HepG2 (cell line): Measurements from ENCODE around the gene SNIP1. TPM values are rescaled to one million over a fixed set of nuclear protein-coding genes. Genes with fewer than 3 reads are reported as not detected.
A peak's percentile ranks its signal among the peaks of the same experiment; 100 is the strongest.

Experiments used
- EED ChIP-seq: sonication (generic); formaldehyde crosslinking; IDR thresholded peaks from 2 replicates; pipeline ENCODE4 v1.5.0; 2020; ENCODE audit warnings: mild to moderate bottlenecking, missing genetic modification reagents
- ELF4 ChIP-seq: sonication (generic); formaldehyde crosslinking; IDR thresholded peaks from 2 replicates; pipeline ENCODE4 v1.5.0; 2020; ENCODE audit warnings: missing genetic modification reagents, mild to moderate bottlenecking, moderate library complexity, borderline replicate concordance
- FOXK2 ChIP-seq: fragments of 450-650 bp; IDR thresholded peaks from 2 replicates; pipeline ENCODE4 v1.6.1; 2016
- KAT8 ChIP-seq: IDR thresholded peaks from 2 replicates; pipeline ENCODE4 v1.6.1; 2016; ENCODE audit warnings: missing genetic modification reagents, missing compliant biosample characterization
- MEIS2 ChIP-seq: sonication (generic); formaldehyde crosslinking; IDR thresholded peaks from 2 replicates; pipeline ENCODE4 v1.9.0; 2021; ENCODE audit warnings: mild to moderate bottlenecking, missing genetic modification reagents
- TBX3 ChIP-seq: fragments of 450-650 bp; IDR thresholded peaks from 2 replicates; pipeline ENCODE4 v1.6.1; 2017; ENCODE audit warnings: antibody characterized with exemption, mild to moderate bottlenecking, inconsistent platforms, borderline replicate concordance
- YEATS4 ChIP-seq: sonication (generic); formaldehyde crosslinking; IDR thresholded peaks from 2 replicates; pipeline ENCODE4 v1.4.0; 2020; ENCODE audit warnings: missing genetic modification reagents, borderline replicate concordance
- ZBTB1 ChIP-seq: sonication (generic); formaldehyde crosslinking; IDR thresholded peaks from 2 replicates; pipeline ENCODE4 v1.4.0; 2020; ENCODE audit warnings: missing genetic modification reagents, borderline replicate concordance
- ZNF205 ChIP-seq: IDR thresholded peaks from 2 replicates; pipeline ENCODE4 v1.6.1; 2018; ENCODE audit warnings: missing biosample characterization, missing genetic modification reagents
- ZNF331 ChIP-seq: sonication (generic); formaldehyde crosslinking; IDR thresholded peaks from 2 replicates; pipeline ENCODE4 v1.4.0; 2020; ENCODE audit warnings: missing genetic modification reagents
- ZNF337 ChIP-seq: sonication (generic); formaldehyde crosslinking; IDR thresholded peaks from 2 replicates; pipeline ENCODE4 v1.5.1; 2020; ENCODE audit warnings: missing genetic modification reagents, low read depth, mild to moderate bottlenecking, borderline replicate concordance
- ZNF468 ChIP-seq: sonication (generic); formaldehyde crosslinking; IDR thresholded peaks from 2 replicates; pipeline ENCODE4 v1.8.0; 2022; ENCODE audit warnings: mild to moderate bottlenecking, moderate library complexity, missing genetic modification reagents
- ZNF605 ChIP-seq: sonication (generic); formaldehyde crosslinking; IDR thresholded peaks from 2 replicates; pipeline ENCODE4 v1.8.0; 2022; ENCODE audit warnings: mild to moderate bottlenecking, missing genetic modification reagents
- ZNF614 ChIP-seq: IDR thresholded peaks from 2 replicates; pipeline ENCODE4 v1.6.1; 2018; ENCODE audit warnings: missing biosample characterization, missing genetic modification reagents, inconsistent platforms, borderline replicate concordance
- ZNF792 ChIP-seq: IDR thresholded peaks from 2 replicates; pipeline ENCODE4 v1.6.1; 2016
- polyA plus RNA-seq, 8 experiments: library from polyadenylated mRNA; depleted of rRNA in 3 of 8; stranded (reverse) in 7 of 8; unstranded in 1 of 8; fragments of >200 nt; fragmentation: Illumina TruSeq in 4 of 8; extraction: Trizol in 4 of 8; gene quantifications; 2 replicates each; pipeline versions ENCODE4 v1.2.1 to v1.2.3, GENCODE V29; 2011 to 2016; ENCODE audit warnings: low read depth in 4 of 8, missing spikeins in 1 of 8, mixed read lengths in 1 of 8; ENCODE audit not compliant: insufficient read depth in 1 of 8
- total RNA-seq, 5 experiments: library from RNA; depleted of rRNA; stranded (reverse); fragments of >200 nt; fragmentation: Illumina TruSeq; extraction: Trizol; gene quantifications; 2 replicates each; pipeline ENCODE4 v1.2.3, GENCODE V29; 2016; ENCODE audit warnings: low read depth in 1 of 5
- TF ChIP-seq, protein P1 (sequence below): IDR thresholded peaks from 2 replicates; pipeline ENCODE4 v1.6.1; 2016; ENCODE audit warnings: low read depth
- TF ChIP-seq, protein P2 (sequence below): sonication (generic); formaldehyde crosslinking; conservative IDR thresholded peaks from 2 replicates; pipeline ENCODE4 v1.8.1; 2023; ENCODE audit warnings: missing genetic modification reagents
- TF ChIP-seq, protein P3 (sequence below): sonication (generic); formaldehyde crosslinking; conservative IDR thresholded peaks from 2 replicates; pipeline ENCODE4 v1.8.0; 2022; ENCODE audit warnings: missing genetic modification reagents
- TF ChIP-seq, protein P4 (sequence below): IDR thresholded peaks from 2 replicates; pipeline ENCODE4 v1.6.1; 2016; ENCODE audit warnings: low read depth, missing genetic modification reagents, missing compliant biosample characterization

The SNIP1 gene
- total and polyA plus RNA-seq, 2 of the 13 experiments (the other 11 are each of a cell fraction or from before 2014, with no cell fraction given), result 5.5 to 11.2 TPM

DNA sequence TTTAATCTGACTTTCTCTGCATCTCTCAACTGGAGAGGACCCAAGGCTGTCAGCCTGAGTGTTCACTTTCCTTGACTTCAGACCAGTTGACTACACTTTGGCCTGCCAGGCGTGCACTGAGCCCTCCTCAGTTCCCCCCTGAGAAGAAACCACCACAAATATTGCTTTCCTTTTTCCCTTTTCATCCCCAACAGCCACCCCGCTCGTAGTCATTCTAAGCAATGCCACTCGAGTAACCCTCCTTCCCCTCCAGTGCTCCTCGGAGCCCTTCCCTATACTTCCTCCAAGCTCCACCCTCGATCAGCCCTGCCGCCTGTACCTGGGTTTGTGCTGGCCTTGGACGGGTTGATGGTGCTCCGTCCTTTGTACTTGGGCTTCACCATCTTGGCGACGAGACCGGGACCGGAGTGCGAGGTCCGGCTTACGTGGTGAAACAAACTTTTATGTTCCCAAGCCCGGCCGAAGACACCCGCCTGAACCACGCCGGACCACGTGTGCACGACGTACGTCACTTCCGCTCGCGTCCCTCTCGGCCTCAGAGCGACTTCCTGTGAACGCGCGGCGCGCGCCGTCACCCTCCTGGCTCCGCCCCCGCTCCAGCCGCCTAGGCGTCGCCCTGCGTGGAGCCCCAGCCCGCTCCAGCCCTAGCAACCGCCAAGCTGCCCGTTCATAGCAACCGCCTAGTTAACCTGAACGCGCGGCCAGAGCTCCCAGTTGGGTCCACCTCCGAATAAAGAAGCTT, 41.5 kb upstream of the SNIP1 start, which contains the start of gene GNL2 (continued):
- TF ChIP-seq, protein P1, sequence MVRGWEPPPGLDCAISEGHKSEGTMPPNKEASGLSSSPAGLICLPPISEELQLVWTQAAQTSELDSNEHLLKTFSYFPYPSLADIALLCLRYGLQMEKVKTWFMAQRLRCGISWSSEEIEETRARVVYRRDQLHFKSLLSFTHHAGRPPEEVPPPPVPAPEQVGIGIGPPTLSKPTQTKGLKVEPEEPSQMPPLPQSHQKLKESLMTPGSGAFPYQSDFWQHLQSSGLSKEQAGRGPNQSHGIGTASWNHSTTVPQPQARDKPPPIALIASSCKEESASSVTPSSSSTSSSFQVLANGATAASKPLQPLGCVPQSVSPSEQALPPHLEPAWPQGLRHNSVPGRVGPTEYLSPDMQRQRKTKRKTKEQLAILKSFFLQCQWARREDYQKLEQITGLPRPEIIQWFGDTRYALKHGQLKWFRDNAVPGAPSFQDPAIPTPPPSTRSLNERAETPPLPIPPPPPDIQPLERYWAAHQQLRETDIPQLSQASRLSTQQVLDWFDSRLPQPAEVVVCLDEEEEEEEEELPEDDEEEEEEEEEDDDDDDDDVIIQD (CRISPR knock-in tag), result 0 out of 2 replicates have a peak, but pooled peaks have one; percentile 7
- TF ChIP-seq ZNF792 (no peak), ZBTB1 (CRISPR knock-in tag) (no peak), ZNF614 (CRISPR knock-in tag) (no peak; the same call in 1 of the 2 replicates), MEIS2 (no peak), KAT8 (peak; percentile 93), ZNF205 (CRISPR knock-in tag) (no peak), ZNF337 (CRISPR knock-in tag) (no peak), EED (CRISPR knock-in tag) (0 out of 2 replicates have a peak, but pooled peaks have one; percentile 74), ZNF468 (CRISPR knock-in tag) (no peak), TBX3 (peak; percentile 17; the same call in 1 of the 2 replicates), FOXK2 (no peak), YEATS4 (CRISPR knock-in tag) (peak; percentile 98), ELF4 (CRISPR knock-in tag) (0 out of 2 replicates have a peak, but pooled peaks have one; percentile 43), ZNF605 (CRISPR knock-in tag) (no peak), ZNF331 (CRISPR knock-in tag) (0 out of 2 replicates have a peak, but pooled peaks have one; percentile 41)
- TF ChIP-seq, protein P2, sequence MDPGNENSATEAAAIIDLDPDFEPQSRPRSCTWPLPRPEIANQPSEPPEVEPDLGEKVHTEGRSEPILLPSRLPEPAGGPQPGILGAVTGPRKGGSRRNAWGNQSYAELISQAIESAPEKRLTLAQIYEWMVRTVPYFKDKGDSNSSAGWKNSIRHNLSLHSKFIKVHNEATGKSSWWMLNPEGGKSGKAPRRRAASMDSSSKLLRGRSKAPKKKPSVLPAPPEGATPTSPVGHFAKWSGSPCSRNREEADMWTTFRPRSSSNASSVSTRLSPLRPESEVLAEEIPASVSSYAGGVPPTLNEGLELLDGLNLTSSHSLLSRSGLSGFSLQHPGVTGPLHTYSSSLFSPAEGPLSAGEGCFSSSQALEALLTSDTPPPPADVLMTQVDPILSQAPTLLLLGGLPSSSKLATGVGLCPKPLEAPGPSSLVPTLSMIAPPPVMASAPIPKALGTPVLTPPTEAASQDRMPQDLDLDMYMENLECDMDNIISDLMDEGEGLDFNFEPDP (CRISPR knock-in tag), result no peak
- TF ChIP-seq, protein P3, sequence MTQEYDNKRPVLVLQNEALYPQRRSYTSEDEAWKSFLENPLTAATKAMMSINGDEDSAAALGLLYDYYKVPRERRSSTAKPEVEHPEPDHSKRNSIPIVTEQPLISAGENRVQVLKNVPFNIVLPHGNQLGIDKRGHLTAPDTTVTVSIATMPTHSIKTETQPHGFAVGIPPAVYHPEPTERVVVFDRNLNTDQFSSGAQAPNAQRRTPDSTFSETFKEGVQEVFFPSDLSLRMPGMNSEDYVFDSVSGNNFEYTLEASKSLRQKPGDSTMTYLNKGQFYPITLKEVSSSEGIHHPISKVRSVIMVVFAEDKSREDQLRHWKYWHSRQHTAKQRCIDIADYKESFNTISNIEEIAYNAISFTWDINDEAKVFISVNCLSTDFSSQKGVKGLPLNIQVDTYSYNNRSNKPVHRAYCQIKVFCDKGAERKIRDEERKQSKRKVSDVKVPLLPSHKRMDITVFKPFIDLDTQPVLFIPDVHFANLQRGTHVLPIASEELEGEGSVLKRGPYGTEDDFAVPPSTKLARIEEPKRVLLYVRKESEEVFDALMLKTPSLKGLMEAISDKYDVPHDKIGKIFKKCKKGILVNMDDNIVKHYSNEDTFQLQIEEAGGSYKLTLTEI, result no peak
- TF ChIP-seq, protein P4, sequence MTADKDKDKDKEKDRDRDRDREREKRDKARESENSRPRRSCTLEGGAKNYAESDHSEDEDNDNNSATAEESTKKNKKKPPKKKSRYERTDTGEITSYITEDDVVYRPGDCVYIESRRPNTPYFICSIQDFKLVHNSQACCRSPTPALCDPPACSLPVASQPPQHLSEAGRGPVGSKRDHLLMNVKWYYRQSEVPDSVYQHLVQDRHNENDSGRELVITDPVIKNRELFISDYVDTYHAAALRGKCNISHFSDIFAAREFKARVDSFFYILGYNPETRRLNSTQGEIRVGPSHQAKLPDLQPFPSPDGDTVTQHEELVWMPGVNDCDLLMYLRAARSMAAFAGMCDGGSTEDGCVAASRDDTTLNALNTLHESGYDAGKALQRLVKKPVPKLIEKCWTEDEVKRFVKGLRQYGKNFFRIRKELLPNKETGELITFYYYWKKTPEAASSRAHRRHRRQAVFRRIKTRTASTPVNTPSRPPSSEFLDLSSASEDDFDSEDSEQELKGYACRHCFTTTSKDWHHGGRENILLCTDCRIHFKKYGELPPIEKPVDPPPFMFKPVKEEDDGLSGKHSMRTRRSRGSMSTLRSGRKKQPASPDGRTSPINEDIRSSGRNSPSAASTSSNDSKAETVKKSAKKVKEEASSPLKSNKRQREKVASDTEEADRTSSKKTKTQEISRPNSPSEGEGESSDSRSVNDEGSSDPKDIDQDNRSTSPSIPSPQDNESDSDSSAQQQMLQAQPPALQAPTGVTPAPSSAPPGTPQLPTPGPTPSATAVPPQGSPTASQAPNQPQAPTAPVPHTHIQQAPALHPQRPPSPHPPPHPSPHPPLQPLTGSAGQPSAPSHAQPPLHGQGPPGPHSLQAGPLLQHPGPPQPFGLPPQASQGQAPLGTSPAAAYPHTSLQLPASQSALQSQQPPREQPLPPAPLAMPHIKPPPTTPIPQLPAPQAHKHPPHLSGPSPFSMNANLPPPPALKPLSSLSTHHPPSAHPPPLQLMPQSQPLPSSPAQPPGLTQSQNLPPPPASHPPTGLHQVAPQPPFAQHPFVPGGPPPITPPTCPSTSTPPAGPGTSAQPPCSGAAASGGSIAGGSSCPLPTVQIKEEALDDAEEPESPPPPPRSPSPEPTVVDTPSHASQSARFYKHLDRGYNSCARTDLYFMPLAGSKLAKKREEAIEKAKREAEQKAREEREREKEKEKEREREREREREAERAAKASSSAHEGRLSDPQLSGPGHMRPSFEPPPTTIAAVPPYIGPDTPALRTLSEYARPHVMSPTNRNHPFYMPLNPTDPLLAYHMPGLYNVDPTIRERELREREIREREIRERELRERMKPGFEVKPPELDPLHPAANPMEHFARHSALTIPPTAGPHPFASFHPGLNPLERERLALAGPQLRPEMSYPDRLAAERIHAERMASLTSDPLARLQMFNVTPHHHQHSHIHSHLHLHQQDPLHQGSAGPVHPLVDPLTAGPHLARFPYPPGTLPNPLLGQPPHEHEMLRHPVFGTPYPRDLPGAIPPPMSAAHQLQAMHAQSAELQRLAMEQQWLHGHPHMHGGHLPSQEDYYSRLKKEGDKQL, result no peak
